Panc1 (cell line): ENCODE measurements around the gene MOB3A.

Source experiments
- POLR2AphosphoS5 ChIP-seq: IDR thresholded peaks from 2 replicates; pipeline ENCODE4 v1.6.1; 2012; ENCODE audit warnings: mild to moderate bottlenecking, low read depth, low read length, moderate library complexity
- TCF7L2 ChIP-seq: IDR thresholded peaks from 2 replicates; pipeline ENCODE4 v1.6.1; 2011; ENCODE audit warnings: mild to moderate bottlenecking, low read depth, low read length, inconsistent platforms
- TF ChIP-seq, protein P1 (sequence below): fragments of 450-650 bp; IDR thresholded peaks from 2 replicates; pipeline ENCODE4 v1.5.1; 2017; ENCODE audit warnings: mild to moderate bottlenecking

GRCh38 chr19:2054763-2055162 is 41.4 kb downstream of the MOB3A start:
- TF ChIP-seq, protein P1, sequence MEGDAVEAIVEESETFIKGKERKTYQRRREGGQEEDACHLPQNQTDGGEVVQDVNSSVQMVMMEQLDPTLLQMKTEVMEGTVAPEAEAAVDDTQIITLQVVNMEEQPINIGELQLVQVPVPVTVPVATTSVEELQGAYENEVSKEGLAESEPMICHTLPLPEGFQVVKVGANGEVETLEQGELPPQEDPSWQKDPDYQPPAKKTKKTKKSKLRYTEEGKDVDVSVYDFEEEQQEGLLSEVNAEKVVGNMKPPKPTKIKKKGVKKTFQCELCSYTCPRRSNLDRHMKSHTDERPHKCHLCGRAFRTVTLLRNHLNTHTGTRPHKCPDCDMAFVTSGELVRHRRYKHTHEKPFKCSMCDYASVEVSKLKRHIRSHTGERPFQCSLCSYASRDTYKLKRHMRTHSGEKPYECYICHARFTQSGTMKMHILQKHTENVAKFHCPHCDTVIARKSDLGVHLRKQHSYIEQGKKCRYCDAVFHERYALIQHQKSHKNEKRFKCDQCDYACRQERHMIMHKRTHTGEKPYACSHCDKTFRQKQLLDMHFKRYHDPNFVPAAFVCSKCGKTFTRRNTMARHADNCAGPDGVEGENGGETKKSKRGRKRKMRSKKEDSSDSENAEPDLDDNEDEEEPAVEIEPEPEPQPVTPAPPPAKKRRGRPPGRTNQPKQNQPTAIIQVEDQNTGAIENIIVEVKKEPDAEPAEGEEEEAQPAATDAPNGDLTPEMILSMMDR, result no peak
- TF ChIP-seq POLR2AphosphoS5 (no peak), TCF7L2 (no peak)
